ENCODE results near the gene SNRNP25.

DNA sequence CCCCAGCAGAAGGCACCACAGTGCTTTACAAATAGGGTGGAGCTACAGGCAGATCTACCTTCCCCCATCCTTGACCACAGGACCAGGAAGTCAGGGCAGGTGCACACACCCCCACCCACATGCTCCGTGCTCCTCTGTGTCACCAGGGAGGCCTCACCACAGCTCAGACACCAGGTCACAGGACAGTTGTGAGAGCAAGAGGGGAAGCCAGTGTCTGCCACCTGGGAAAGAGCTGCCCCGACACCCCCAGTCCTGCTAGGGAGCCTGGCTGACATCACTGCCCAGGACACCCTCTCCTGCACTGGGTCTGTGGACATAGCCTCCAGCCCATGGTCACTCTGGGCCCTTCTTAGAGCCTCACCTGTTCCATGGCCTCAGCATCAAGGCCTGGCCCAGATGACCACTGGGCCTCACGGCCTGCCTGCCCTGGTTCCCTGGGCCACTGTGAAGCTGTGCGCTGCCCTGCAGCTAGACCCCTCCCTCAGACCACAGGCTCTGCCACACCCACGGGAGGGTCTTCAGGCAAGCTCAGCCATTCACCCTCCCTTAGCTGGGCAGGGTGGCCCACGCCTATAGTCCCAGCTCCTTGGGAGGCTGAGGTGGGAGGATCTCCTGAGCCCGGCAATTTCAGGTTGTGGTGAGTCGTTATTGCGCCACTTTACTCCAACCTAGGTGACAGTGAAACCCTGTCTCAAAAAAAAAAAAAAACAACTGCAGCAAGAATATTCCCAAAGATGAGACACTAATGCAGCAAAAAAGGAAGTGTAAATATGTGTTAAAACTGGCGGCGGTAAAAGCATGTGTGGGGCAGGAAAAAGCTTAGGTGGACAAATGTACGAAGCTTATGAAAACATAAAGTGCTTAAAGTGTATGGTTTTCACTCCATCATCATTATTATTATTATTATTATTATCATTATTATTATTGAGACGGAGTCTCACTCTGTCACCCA, 14.4 kb upstream of the SNRNP25 start:
- TF ChIP-seq, protein P1, sequence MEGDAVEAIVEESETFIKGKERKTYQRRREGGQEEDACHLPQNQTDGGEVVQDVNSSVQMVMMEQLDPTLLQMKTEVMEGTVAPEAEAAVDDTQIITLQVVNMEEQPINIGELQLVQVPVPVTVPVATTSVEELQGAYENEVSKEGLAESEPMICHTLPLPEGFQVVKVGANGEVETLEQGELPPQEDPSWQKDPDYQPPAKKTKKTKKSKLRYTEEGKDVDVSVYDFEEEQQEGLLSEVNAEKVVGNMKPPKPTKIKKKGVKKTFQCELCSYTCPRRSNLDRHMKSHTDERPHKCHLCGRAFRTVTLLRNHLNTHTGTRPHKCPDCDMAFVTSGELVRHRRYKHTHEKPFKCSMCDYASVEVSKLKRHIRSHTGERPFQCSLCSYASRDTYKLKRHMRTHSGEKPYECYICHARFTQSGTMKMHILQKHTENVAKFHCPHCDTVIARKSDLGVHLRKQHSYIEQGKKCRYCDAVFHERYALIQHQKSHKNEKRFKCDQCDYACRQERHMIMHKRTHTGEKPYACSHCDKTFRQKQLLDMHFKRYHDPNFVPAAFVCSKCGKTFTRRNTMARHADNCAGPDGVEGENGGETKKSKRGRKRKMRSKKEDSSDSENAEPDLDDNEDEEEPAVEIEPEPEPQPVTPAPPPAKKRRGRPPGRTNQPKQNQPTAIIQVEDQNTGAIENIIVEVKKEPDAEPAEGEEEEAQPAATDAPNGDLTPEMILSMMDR (IDR thresholded peaks at IDR 0.05): no peak
- TF ChIP-seq POLR2A (IDR thresholded peaks at IDR 0.05) (no peak), EP300 (IDR thresholded peaks at IDR 0.05) (no peak), POLR2AphosphoS5 (IDR thresholded peaks at IDR 0.05) (no peak)
